ENCODE measurements around the gene EHMT2.

DNA sequence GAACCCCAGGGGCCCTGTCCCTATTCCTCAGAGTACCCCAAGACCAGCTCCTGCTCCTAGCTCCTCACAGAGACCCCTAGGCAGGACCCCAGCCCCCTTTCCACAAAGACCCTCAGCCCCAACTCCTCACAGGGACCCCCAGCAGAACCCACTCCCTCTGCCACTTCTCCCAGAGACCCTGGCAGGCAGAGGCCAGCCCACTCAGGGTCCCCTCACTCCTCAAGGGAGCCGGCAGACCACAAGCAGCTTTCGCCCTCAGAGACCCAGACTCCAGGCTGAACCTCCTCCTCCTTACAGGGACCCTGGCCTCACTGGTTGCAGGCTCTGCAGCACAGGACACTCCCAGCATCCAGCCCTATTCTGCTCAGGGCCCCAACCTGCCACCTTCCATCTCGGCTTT is 19.3 kb downstream of the EHMT2 start:
- TF ChIP-seq CTCF (conservative IDR thresholded peaks at IDR 0.05 in 1 of 2, IDR thresholded peaks at IDR 0.05 in 1 of 2; ENCODE audit: low read depth in 1 of 2, low read length in 2 of 2) (no peak), EZH2 (IDR thresholded peaks at IDR 0.05; ENCODE audit: low read length, missing control alignments) (no peak)
